WERI-Rb-1 (cell line): Measurements from ENCODE around the gene PTBP1.
"Not testable (repeated sequence)": the region's sequence is repeated elsewhere in the genome, so short reads cannot be mapped to it uniquely, and the experiment has no call there.

Experiments used
- DNase-seq: peaks from one replicate; pipeline ENCODE4 v3.0.0-alpha.2; 2020
- H3K27ac ChIP-seq: fragments of 250-450 bp; sonication (Bioruptor Pico); 2 replicates; pipeline ENCODE4 v1.5.1; 2020; ENCODE audit warnings: mild to moderate bottlenecking, moderate library complexity
- H3K27me3 ChIP-seq: fragments of 250-450 bp; sonication (Bioruptor Pico); 2 replicates; pipeline ENCODE4 v1.5.1; 2021; ENCODE audit warnings: mild to moderate bottlenecking, low read depth, moderate library complexity; ENCODE audit not compliant: insufficient read depth, severe bottlenecking
- H3K36me3 ChIP-seq: fragments of 250-450 bp; sonication (Bioruptor Pico); 2 replicates; pipeline ENCODE4 v1.5.1; 2020; ENCODE audit warnings: mild to moderate bottlenecking, moderate library complexity
- H3K4me3 ChIP-seq: 2 replicates; pipeline ENCODE4 v1.5.1; 2011; ENCODE audit warnings: low read depth, mild to moderate bottlenecking, control low read depth, low read length
- H3K9me3 ChIP-seq: fragments of 250-450 bp; sonication (Bioruptor Pico); 2 replicates; pipeline ENCODE4 v1.5.1; 2021; ENCODE audit warnings: mild to moderate bottlenecking, moderate library complexity; ENCODE audit not compliant: severe bottlenecking
- TF ChIP-seq, protein P1 (sequence below): IDR thresholded peaks from 2 replicates; pipeline ENCODE4 v1.5.1; 2011; ENCODE audit warnings: low read depth, mild to moderate bottlenecking, control low read depth, inconsistent platforms, low read length

The PTBP1 gene

DNA sequence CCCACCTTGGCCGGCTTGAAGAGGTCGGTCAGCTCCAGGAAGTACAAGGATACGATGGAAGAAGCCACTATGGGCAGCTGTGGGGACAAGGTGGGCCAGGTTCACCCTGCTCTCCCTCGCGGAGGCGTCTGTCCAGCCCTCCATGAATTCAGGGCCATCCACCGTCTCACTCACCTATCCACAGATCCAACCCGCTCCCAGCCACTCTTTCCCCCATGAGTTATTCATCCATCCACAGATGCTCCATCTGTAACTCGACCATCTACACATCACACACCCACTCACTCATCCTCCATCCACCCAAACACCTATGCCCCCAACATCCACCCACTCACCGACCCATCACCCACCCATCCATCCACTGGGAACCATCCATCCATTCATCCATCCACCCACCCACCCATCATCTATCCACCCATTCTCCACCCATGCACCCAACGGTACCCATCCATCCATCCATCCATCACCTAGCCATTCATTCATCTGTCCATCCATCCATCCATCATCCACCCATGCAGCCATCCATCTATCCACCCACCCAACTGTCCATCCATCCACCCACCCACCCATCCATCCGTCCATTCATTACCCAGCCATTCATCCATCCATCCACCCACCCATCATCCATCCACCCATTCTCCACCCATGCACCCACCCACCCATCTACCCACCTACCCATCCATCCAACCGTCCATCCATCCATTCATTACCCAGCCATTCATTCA lies 18.7 kb downstream of the PTBP1 start:
- Histone ChIP-seq H3K27me3 (no peaks in the 10 kb centered on the region), H3K36me3 (peaks cover 43% of the 10 kb centered on the region), H3K27ac (no peak overlapping the region), H3K4me3 (no peak overlapping the region), H3K9me3 (no peaks in the 10 kb centered on the region)
- no peak for DNase-seq
- TF ChIP-seq, protein P1, sequence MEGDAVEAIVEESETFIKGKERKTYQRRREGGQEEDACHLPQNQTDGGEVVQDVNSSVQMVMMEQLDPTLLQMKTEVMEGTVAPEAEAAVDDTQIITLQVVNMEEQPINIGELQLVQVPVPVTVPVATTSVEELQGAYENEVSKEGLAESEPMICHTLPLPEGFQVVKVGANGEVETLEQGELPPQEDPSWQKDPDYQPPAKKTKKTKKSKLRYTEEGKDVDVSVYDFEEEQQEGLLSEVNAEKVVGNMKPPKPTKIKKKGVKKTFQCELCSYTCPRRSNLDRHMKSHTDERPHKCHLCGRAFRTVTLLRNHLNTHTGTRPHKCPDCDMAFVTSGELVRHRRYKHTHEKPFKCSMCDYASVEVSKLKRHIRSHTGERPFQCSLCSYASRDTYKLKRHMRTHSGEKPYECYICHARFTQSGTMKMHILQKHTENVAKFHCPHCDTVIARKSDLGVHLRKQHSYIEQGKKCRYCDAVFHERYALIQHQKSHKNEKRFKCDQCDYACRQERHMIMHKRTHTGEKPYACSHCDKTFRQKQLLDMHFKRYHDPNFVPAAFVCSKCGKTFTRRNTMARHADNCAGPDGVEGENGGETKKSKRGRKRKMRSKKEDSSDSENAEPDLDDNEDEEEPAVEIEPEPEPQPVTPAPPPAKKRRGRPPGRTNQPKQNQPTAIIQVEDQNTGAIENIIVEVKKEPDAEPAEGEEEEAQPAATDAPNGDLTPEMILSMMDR = no peak

DNA sequence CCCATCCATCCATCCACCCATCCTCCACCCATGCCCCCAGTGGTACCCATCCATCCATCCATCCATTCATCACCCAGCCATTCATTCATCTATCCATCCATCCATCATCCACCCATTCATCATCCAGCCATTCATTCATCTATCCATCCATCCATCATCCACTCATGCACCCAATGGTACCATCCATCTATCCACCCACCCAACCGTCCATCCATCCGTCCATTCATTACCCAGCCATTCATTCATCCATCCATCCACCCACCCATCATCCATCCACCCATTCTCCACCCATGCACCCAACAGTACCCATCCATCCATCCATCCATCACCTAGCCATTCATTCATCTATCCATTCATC lies 19.2 kb downstream of the PTBP1 start:
- no peaks in the 10 kb centered on the region for H3K27me3 ChIP-seq
- H3K36me3 ChIP-seq = peaks cover 37% of the 10 kb centered on the region
- TF ChIP-seq, protein P1 = no peak

DNA sequence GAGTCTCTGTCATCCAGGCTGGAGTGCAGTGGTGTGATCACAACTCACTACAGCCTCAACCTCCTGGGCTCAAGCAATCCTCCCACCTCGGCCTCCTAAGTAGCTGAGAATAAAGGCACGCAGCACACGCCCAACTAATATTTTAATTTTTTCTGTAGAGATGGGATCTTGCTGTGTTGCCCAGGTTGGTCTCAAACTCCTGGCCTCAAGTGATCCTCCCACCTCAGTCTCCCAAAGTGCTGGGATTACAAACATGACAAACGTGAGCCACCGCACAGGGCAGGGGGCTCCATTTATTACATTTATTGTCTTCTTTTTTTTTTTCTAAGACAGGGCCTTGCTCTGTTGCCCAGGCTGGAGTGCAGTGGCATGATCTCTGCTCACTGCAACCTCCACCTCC lies 23.0 kb downstream of the PTBP1 start:
- H3K9me3 ChIP-seq, H3K36me3 ChIP-seq, H3K27me3 ChIP-seq, H3K4me3 ChIP-seq, H3K27ac ChIP-seq, DNase-seq: not testable (repeated sequence)

More for the DNA sequence above, 19.2 kb downstream of the PTBP1 start:
- DNase-seq = no peak
- H3K27ac ChIP-seq = no peak overlapping the region
- H3K9me3 ChIP-seq = no peaks in the 10 kb centered on the region
- no peak overlapping the region for H3K4me3 ChIP-seq

DNA sequence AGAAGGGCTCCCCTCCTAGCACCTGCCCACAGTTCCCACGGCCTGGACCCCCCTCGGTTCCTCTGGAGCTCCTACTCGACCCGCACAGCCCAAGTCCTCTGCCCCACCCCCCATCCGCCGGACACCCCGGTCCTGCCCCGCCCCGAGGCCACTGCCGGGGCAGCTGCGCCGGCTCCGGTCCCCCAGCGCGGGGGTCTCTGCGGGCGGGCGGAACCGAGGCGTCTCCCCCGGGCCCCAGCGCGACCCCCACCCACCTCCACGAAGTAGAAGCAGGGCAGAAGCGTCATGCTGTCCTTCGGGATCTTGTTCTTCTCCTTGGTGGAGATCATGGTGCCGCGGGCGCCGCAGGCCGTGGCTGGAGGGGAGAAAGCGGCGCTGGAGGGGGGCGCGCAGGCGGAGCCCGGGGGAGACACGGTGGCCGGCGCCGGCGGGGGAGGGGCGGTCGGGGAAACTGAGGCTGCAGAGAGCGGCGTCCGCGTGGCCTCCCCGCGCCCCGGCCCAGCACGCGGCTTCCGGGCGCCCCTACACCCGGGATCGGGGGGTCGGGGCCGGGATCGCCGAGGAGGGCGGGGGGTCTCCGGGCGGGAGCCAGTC lies 24.1 kb downstream of the PTBP1 start:
- DNase-seq = peak; percentile 44
- Histone ChIP-seq H3K9me3 (no peaks in the 10 kb centered on the region), H3K36me3 (peaks cover 4% of the 10 kb centered on the region), H3K4me3 (peak overlapping the region; percentile 68), H3K27me3 (no peaks in the 10 kb centered on the region), H3K27ac (peak overlapping the region; percentile 44)
- TF ChIP-seq, protein P1 = no peak

DNA sequence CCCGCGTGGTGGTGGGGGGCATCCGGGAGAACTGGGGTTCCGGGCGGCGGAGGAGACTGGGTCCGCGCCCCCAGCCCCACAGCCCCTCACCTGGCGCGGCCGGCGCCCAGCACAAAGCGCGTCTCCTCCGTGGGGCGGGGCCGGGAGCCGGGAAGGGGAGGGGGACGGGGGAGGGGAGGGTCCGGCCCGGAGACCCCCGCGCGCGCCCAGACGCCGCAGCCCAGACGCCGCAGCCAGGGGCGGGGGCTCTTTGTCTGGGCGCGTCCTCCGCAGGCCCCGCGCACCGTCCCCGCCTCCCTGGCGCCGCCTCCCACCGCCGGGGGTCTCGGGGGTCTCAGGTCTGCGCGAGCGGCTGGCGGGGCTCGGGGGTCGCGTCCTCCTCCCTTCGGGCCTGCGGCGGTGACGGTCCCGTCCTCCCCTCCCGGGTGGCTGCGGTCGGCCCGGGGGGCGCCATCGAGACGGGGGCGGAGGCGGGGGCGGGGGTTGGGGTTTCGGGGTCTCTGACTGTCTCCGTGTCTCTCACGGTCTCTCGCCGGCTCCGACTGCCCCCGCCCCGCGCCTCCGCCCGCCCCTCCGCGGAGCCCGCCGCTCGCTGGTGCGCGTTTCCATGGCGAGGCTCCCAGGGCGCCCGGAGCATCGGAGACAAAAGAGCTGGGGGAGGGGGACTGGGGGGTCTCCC lies 24.7 kb downstream of the PTBP1 start, which contains the start of gene PLPPR3:
Gene PLPPR3 (minus strand): TSS at position 131 of the 679 bp plus-strand sequence. CDS start 396 bp downstream, outside the sequence.
- Histone ChIP-seq H3K36me3 (peaks cover 4% of the 10 kb centered on the region), H3K4me3 (peak within 1 kb of the TSS; percentile 68), H3K9me3 (no peaks in the 10 kb centered on the region), H3K27me3 (no peaks in the 10 kb centered on the region), H3K27ac (peak within 1 kb of the TSS; percentile 58)
- no peak for DNase-seq
- TF ChIP-seq, protein P1 = no peak

DNA sequence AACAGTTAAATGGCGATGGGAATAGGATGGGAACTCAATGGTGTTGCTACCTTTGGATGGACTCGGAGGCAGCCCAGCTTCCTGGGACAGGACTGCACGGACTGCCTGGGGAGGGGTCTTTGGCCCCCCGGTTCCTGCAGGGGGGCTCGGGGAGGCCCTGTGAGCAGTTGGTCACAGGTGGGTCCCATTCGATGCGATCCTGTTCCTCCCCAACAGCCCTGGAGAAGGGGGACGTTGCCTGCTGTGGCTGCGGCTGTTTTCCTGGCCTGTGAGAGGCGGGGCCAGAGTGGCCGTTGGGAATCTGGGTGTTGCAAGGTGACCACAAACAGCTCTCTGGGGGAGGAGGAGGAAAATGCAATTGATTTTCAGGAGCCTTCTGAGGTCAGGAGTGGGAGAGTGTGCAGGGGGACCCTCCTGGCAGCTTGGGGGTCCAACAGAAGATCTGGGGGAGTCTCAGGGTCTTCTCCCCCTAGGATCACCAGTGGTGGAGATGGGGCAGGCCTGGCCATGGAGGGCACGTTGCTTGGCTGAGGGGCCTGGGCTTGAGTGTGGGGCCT lies 26.4 kb downstream of the PTBP1 start:
- Histone ChIP-seq H3K4me3 (no peak overlapping the region), H3K27ac (peak overlapping the region; percentile 55), H3K36me3 (no peaks in the 10 kb centered on the region; the same call in 1 of the 2 replicates), H3K27me3 (no peaks in the 10 kb centered on the region), H3K9me3 (no peaks in the 10 kb centered on the region)
- DNase-seq = peak; percentile 58
- TF ChIP-seq, protein P1 = no peak
